IMR-90 (cell line): Measurements from ENCODE around the gene TTC19. TPM values are rescaled to one million over a fixed set of nuclear protein-coding genes. Genes with fewer than 3 reads are reported as not detected.

Experiments
- ATAC-seq: fragments of 200-7000 bp; cut with Tn5 transposase; 2 replicates; pipeline ENCODE4 v1.9.1; 2020; ENCODE audit warnings: low read depth, mild to moderate bottlenecking, moderate library complexity
- BruUV-seq: library from RNA; stranded (reverse); fragments of 400-500 nt; replicated peaks from 2 replicates; lab custom pipeline; 2021; lab: Mats Ljungman, UMichigan
- CTCF ChIA-PET: fragments of 300-600 bp; formaldehyde crosslinking; extraction: SDS; loops from one replicate; lab custom pipeline; 2021; ENCODE audit warnings: antibody characterized with exemption; lab: Yijun Ruan, JAX
- POLR2A ChIA-PET: fragments of 300-600 bp; sonication (Branson Sonifier 250); formaldehyde crosslinking; loops from one replicate; lab custom pipeline; 2022; ENCODE audit warnings: antibody characterized with exemption; ENCODE audit not compliant: unreplicated experiment; lab: Charles Lee
- DNase-seq: peaks from one replicate; pipeline ENCODE4 v3.0.0; 2013
- H2AFZ ChIP-seq: replicated peaks from 2 replicates; pipeline ENCODE3; 2013; ENCODE audit warnings: low read length, mild to moderate bottlenecking; ENCODE audit not compliant: poor library complexity
- H2AK5ac ChIP-seq: 2 replicates; pipeline ENCODE4 v1.6.1; 2013; ENCODE audit warnings: low read depth, low read length, inconsistent platforms
- H2AK9ac ChIP-seq: replicated peaks from 2 replicates; pipeline ENCODE3; 2013; ENCODE audit warnings: mild to moderate bottlenecking, low read depth, low read length, moderate library complexity; ENCODE audit not compliant: poor library complexity
- H2BK120ac ChIP-seq: 2 replicates; pipeline ENCODE4 v1.6.1; 2013; ENCODE audit warnings: low read depth, low read length, inconsistent platforms
- H2BK15ac ChIP-seq: 3 replicates; pipeline ENCODE4 v1.6.1; 2013; ENCODE audit warnings: low read depth, low read length, inconsistent platforms
- H2BK20ac ChIP-seq: 2 replicates; pipeline ENCODE4 v1.6.1; 2013; ENCODE audit warnings: low read depth, mild to moderate bottlenecking, inconsistent platforms, low read length, moderate library complexity
- H2BK5ac ChIP-seq: 2 replicates; pipeline ENCODE4 v1.6.1; 2013; ENCODE audit warnings: mild to moderate bottlenecking, low read depth, low read length, inconsistent platforms; ENCODE audit not compliant: poor library complexity, severe bottlenecking
- H3K14ac ChIP-seq: replicated peaks from 2 replicates; pipeline ENCODE4 v1.6.1; 2013; ENCODE audit warnings: low read depth, low read length, inconsistent platforms
- H3K18ac ChIP-seq: 2 replicates; pipeline ENCODE4 v1.6.1; 2013; ENCODE audit warnings: low read depth, low read length, control low read depth
- H3K23ac ChIP-seq: 2 replicates; pipeline ENCODE4 v1.6.1; 2013; ENCODE audit warnings: low read depth, low read length, inconsistent platforms
- H3K27ac ChIP-seq: 2 replicates; pipeline ENCODE4 v1.5.1; 2013; ENCODE audit warnings: mild to moderate bottlenecking, control low read depth, low read length; ENCODE audit not compliant: insufficient read depth
- H3K27me3 ChIP-seq: 2 replicates; pipeline ENCODE4 v1.6.1; 2013; ENCODE audit warnings: low read length; ENCODE audit not compliant: control insufficient read depth, insufficient read depth
- H3K36me3 ChIP-seq: 2 replicates; pipeline ENCODE4 v1.6.1; 2013; ENCODE audit warnings: low read length, mixed read lengths; ENCODE audit not compliant: control insufficient read depth, insufficient read depth
- H3K4ac ChIP-seq: 2 replicates; pipeline ENCODE4 v1.6.1; 2013; ENCODE audit warnings: low read depth, low read length, inconsistent platforms
- H3K4me1 ChIP-seq: 2 replicates; pipeline ENCODE4 v1.6.1; 2013; ENCODE audit warnings: low read length, mixed read lengths; ENCODE audit not compliant: control insufficient read depth, insufficient read depth
- H3K4me2 ChIP-seq: 2 replicates; pipeline ENCODE4 v1.6.1; 2013; ENCODE audit warnings: low read depth, mild to moderate bottlenecking, control low read depth, low read length, moderate library complexity
- H3K4me3 ChIP-seq: 2 replicates; pipeline ENCODE4 v1.5.1; 2013; ENCODE audit warnings: low read depth, mild to moderate bottlenecking, control low read depth, low read length, moderate library complexity; ENCODE audit not compliant: insufficient read depth
- H3K56ac ChIP-seq: 2 replicates; pipeline ENCODE4 v1.6.1; 2013; ENCODE audit warnings: low read length, inconsistent platforms; ENCODE audit not compliant: insufficient read depth; ENCODE audit errors: extremely low read depth
- H3K79me1 ChIP-seq, 2 experiments: 2 replicates each; pipeline ENCODE4 v1.6.1; 2013; ENCODE audit warnings: low read length in 2 of 2, inconsistent platforms in 1 of 2, low read depth in 1 of 2
- H3K9ac ChIP-seq: 2 replicates; pipeline ENCODE4 v1.6.1; 2013; ENCODE audit warnings: low read depth, low read length, control low read depth
- H3K9me1 ChIP-seq: 2 replicates; pipeline ENCODE4 v1.6.1; 2013; ENCODE audit warnings: low read length, inconsistent platforms; ENCODE audit not compliant: insufficient read depth
- H3K9me3 ChIP-seq: 2 replicates; pipeline ENCODE4 v1.6.1; 2013; ENCODE audit warnings: low read length; ENCODE audit not compliant: control insufficient read depth, insufficient read depth
- H4K20me1 ChIP-seq: 2 replicates; pipeline ENCODE4 v1.6.1; 2013; ENCODE audit warnings: low read length, inconsistent platforms; ENCODE audit not compliant: insufficient read depth
- H4K5ac ChIP-seq: 2 replicates; pipeline ENCODE4 v1.6.1; 2013; ENCODE audit warnings: mild to moderate bottlenecking, low read depth, low read length, control low read depth
- H4K8ac ChIP-seq, 2 experiments: 2 replicates each; pipeline ENCODE4 v1.6.1; 2013; ENCODE audit warnings: low read depth in 2 of 2, low read length in 2 of 2, control low read depth in 1 of 2, inconsistent platforms in 1 of 2
- H4K91ac ChIP-seq: 2 replicates; pipeline ENCODE4 v1.6.1; 2013; ENCODE audit warnings: low read depth, low read length, inconsistent platforms; ENCODE audit not compliant: insufficient read depth
- BHLHE40 ChIP-seq: fragments of 150-350 bp; IDR thresholded peaks from 2 replicates; pipeline ENCODE4 v1.6.1; 2016; ENCODE audit warnings: mild to moderate bottlenecking, low read depth, low read length
- CEBPB ChIP-seq: IDR thresholded peaks from 2 replicates; pipeline ENCODE4 v1.6.1; 2012; ENCODE audit warnings: low read depth, low read length, improper control_type of control experiment
- MAFK ChIP-seq: IDR thresholded peaks from 2 replicates; pipeline ENCODE4 v1.6.1; 2012; ENCODE audit warnings: low read depth, low read length, improper control_type of control experiment
- MXI1 ChIP-seq: IDR thresholded peaks from 2 replicates; pipeline ENCODE4 v1.6.1; 2012; ENCODE audit warnings: low read depth, mild to moderate bottlenecking, low read length, moderate library complexity, borderline replicate concordance
- WGBS, 2 experiments: methylation state at CpG; one replicate each; pipeline versions ENCODE4 v1.1.5 to v1.1.7; 2013; ENCODE audit warnings: missing lambda C conversion rate in 2 of 2; ENCODE audit not compliant: insufficient read length in 1 of 2; ENCODE audit errors: extremely low coverage in 2 of 2; 5-methylcytosine and 5-hydroxymethylcytosine counted together
- dilution Hi-C: fragments of 300-500 bp; cut with HindIII; formaldehyde crosslinking; loops from one replicate; pipeline ENCODE4 v1.14.3; 2018; ENCODE audit warnings: low sequenced_read_pairs; ENCODE audit not compliant: unreplicated experiment
- in situ Hi-C: fragments of 300-500 bp; cut with MboI; formaldehyde crosslinking; loops from 3 replicates; pipeline ENCODE4 v1.14.3; 2019; ENCODE audit warnings: low sequenced_read_pairs, inconsistent platforms, mixed read lengths
- intact Hi-C: fragments of 100-400 bp; cut with micrococcal nuclease; formaldehyde crosslinking; loops from 2 replicates; pipeline ENCODE4 v1.10.0; 2022
- polyA plus RNA-seq, 3 experiments: library from polyadenylated mRNA; depleted of rRNA; stranded (reverse); fragments of >200 nt; gene quantifications; 2 replicates each; pipeline ENCODE4 v1.2.3, GENCODE V29; 2012; ENCODE audit warnings: low replicate concordance in 1 of 3
- total RNA-seq: library from RNA; depleted of rRNA; stranded (reverse); fragments of >200 nt; gene quantifications from 2 replicates; pipeline ENCODE4 v1.2.3, GENCODE V29; 2012

Gene TTC19
- total and polyA plus RNA-seq, 2 of the 4 experiments (the other 2 are of a cell fraction) = 8.3 to 12.9 TPM

GRCh38 chr17:16023881-16024280 is 24.3 kb downstream of the TTC19 start:
- no peak overlapping the region for H4K8ac ChIP-seq
- H3K79me1 ChIP-seq = peaks cover 24 to 57% of the 10 kb centered on the region in 2 experiments
- H3K27ac ChIP-seq = no peak overlapping the region
- H4K91ac ChIP-seq = no peak overlapping the region
- no peak overlapping the region for H2BK15ac ChIP-seq
- H3K9ac ChIP-seq = no peak overlapping the region
- ATAC-seq = no peak
- no peak overlapping the region for H2BK5ac ChIP-seq
- no peak overlapping the region for H3K14ac ChIP-seq
- H3K56ac ChIP-seq = no peak overlapping the region
- H2BK20ac ChIP-seq = no peak overlapping the region
- CTCF ChIA-PET = no interaction called here
- peaks cover 5% of the 10 kb centered on the region; the same call in 1 of the 2 replicates for H4K20me1 ChIP-seq
- H3K4me1 ChIP-seq = peaks cover 3% of the 10 kb centered on the region
- peaks cover 25% of the 10 kb centered on the region for H3K36me3 ChIP-seq
- dilution Hi-C loops = no loop called here
- H3K4me2 ChIP-seq = no peak overlapping the region
- POLR2A ChIA-PET = no interaction called here
- WGBS, 2 experiments = no CpG with 5 or more reads among the region's 4 CpGs
- intact Hi-C loops = no loop called here
- no peak overlapping the region for H4K5ac ChIP-seq
- H3K23ac ChIP-seq = no peak overlapping the region
- peaks cover 6% of the 10 kb centered on the region for H3K9me1 ChIP-seq
- H2AK9ac ChIP-seq = no peak overlapping the region
- no peak overlapping the region for H3K4ac ChIP-seq
- no peak overlapping the region for H3K18ac ChIP-seq
- H3K27me3 ChIP-seq = no peaks in the 10 kb centered on the region
- DNase-seq = no peak
- no peak overlapping the region for H2AK5ac ChIP-seq
- in situ Hi-C loops = no loop called here
- TF ChIP-seq CEBPB (no peak), MAFK (no peak), MXI1 (no peak), BHLHE40 (no peak)
- no peak overlapping the region for H2AFZ ChIP-seq
- no peak overlapping the region for H2BK120ac ChIP-seq
- no peaks in the 10 kb centered on the region for H3K9me3 ChIP-seq
- no peak overlapping the region for H3K4me3 ChIP-seq
- no TSS peak for BruUV-seq
